Measurements from ENCODE around the gene KLRB1.
"Not testable (repeated sequence)": the region's sequence is repeated elsewhere in the genome, so short reads cannot be mapped to it uniquely, and the experiment has no call there.

The KLRB1 gene

GRCh38 chr12:9545489-9545888 is 62.2 kb downstream of the KLRB1 start:
- DNase-seq (ENCODE audit: low spot score); FAIRE-seq: not testable (repeated sequence)
